Measurements from ENCODE around the gene MSI2.
"Not testable (repeated sequence)": the region's sequence is repeated elsewhere in the genome, so short reads cannot be mapped to it uniquely, and the experiment has no call there.

MSI2 gene

GRCh38 chr17:57609125-57609877, 353.0 kb downstream of the MSI2 start:
- DNase-seq, result no peak

GRCh38 chr17:57609878-57610270, 353.6 kb downstream of the MSI2 start:
- no peak for DNase-seq

- DNase-seq, result peak; percentile 15
Measured at GRCh38 chr17:57612202-57613071, 356.1 kb downstream of the MSI2 start.

- no peak for DNase-seq
Measured at GRCh38 chr17:57614742-57615141, 358.4 kb downstream of the MSI2 start.

GRCh38 chr17:57615836-57616757, 359.8 kb downstream of the MSI2 start:
- DNase-seq, result no peak

GRCh38 chr17:57617218-57617617, 360.9 kb downstream of the MSI2 start:
- DNase-seq, result no peak

- no peak for DNase-seq
Measured at GRCh38 chr17:57619061-57619937, 363.0 kb downstream of the MSI2 start.

GRCh38 chr17:57620576-57620975, 364.3 kb downstream of the MSI2 start:
- no peak for DNase-seq

GRCh38 chr17:57621791-57622190, 365.5 kb downstream of the MSI2 start:
- not testable (repeated sequence) for DNase-seq

GRCh38 chr17:57622306-57622682, 366.0 kb downstream of the MSI2 start:
- no peak for DNase-seq

- no peak for DNase-seq
Measured at GRCh38 chr17:57622683-57623433, 366.5 kb downstream of the MSI2 start.

GRCh38 chr17:57623620-57624019, 367.3 kb downstream of the MSI2 start:
- no peak for DNase-seq

GRCh38 chr17:57624386-57624785, 368.1 kb downstream of the MSI2 start:
- DNase-seq, result no peak

- DNase-seq, result no peak
Measured at GRCh38 chr17:57625511-57625910, 369.2 kb downstream of the MSI2 start.

- no peak for DNase-seq
Measured at GRCh38 chr17:57625957-57626356, 369.6 kb downstream of the MSI2 start.

- DNase-seq, result no peak
Measured at GRCh38 chr17:57626520-57627210, 370.3 kb downstream of the MSI2 start.

- DNase-seq, result no peak
Measured at GRCh38 chr17:57627591-57627990, 371.3 kb downstream of the MSI2 start.

- no peak for DNase-seq
Measured at GRCh38 chr17:57628421-57628820, 372.1 kb downstream of the MSI2 start.

GRCh38 chr17:57629470-57629869, 373.1 kb downstream of the MSI2 start:
- no peak for DNase-seq

GRCh38 chr17:57629886-57630285, 373.6 kb downstream of the MSI2 start:
- DNase-seq, result no peak

GRCh38 chr17:57630736-57631135, 374.4 kb downstream of the MSI2 start:
- no peak for DNase-seq
